GM21526 (cell line): ENCODE results near the gene TRMT2A.

ENCODE experiments used
- ATAC-seq: cut with Tn5 transposase; IDR thresholded peaks from one replicate; pipeline ENCODE4 v1.9.1; 2021; ENCODE audit warnings: moderate library complexity; ENCODE audit not compliant: unreplicated experiment, low FRiP score

Gene TRMT2A

GRCh38 chr22:20123366-20124082, 6.5 kb upstream of the TRMT2A start:
- no peak for ATAC-seq

DNA sequence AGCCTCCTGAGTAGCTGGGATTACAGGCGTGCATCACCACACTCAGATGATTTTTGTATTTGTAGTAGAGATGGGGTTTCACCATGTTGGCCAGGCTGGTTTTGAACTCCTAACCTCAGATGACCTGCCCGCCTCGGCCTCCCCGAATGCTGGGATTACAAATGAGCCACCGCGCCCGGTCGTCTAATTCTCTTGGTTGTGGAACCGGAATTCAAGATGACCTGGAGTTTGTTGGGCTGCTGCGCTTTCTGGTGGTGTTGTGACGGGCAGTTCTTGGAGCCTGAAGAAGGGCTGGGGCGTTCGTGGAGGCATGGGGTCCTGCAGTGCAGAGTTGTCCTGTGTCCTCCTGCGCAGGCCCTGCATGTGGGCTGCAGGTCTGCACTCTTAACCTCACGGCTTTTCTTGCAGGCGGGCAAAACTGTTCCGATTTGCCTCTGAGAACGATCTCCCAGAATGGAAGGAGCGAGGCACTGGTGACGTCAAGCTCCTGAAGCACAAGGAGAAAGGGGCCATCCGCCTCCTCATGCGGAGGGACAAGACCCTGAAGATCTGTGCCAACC, 4.9 kb upstream of the TRMT2A start:
- no peak for ATAC-seq

GRCh38 chr22:20118300-20119020, 1.4 kb upstream of the TRMT2A start:
- ATAC-seq = no peak

DNA sequence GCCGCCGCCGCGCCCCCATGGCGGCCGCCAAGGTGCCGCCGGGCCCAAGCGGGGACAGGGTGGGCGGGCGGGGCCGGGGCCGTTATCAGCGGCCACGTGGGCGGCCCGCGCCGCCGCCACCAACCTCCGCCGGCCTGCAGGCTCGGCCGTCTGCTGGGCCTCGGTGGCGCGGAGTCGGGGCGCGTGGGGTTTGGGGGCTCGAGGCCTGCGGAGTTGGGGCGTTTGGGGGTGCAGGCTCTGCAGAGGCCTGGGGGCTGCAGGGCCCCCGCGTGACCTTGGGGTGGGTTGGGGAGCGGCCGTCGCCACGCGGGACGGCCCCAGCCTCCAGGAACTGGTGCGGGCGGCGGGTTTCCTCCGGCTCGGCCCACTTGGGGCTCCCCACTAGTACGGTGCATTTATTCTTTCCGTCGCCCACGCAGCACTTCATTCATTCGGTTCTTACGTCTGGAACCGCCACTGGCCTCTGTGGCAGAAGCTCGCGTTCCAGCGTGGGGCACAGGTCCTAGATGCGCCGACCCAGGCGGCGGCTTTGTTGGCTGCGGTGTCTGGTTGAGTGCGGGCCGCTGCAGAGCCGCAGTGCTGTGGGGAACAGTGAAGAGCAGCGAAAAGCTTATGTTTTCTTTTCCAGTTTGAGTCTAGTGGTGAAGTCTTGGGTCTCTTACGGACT, 740 bp upstream of the TRMT2A start:
- ATAC-seq = peak; percentile 13

DNA sequence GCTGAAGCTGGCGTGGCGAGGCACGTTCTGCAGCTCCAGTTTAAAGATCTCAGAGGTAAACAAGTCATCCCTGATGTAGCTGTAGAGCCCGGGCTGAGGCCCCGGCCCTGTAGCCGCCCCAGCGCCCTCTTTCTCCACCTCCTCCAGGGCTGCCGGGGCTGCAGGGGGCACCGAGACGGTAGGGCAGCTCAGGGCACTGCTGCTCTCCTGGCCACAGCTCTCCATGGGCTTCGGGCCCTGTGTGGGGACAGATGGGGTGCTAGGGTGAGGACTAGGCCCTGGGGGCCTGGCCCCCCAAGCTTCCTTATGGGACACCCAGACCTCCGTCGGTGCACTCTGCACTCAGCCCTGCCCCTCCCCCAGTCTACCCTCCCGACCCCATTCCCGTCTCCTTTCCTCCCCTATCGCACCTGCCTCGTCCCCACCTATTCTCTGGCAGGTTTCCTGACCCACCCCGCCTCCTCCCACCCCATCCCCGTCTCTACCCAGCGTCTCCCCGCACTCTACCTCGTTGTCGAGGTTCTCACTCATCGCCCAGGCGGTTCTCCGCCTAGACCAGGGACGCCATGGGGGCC, 563 bp downstream of the TRMT2A start:
- no peak for ATAC-seq

GRCh38 chr22:20115691-20116375, 1.2 kb downstream of the TRMT2A start, which contains the start of gene RANBP1:
Gene RANBP1, plus strand, starts transcription at chr22:20116104. Its CDS starts 81 bp downstream, at chr22:20116185.
- no peak for ATAC-seq

DNA sequence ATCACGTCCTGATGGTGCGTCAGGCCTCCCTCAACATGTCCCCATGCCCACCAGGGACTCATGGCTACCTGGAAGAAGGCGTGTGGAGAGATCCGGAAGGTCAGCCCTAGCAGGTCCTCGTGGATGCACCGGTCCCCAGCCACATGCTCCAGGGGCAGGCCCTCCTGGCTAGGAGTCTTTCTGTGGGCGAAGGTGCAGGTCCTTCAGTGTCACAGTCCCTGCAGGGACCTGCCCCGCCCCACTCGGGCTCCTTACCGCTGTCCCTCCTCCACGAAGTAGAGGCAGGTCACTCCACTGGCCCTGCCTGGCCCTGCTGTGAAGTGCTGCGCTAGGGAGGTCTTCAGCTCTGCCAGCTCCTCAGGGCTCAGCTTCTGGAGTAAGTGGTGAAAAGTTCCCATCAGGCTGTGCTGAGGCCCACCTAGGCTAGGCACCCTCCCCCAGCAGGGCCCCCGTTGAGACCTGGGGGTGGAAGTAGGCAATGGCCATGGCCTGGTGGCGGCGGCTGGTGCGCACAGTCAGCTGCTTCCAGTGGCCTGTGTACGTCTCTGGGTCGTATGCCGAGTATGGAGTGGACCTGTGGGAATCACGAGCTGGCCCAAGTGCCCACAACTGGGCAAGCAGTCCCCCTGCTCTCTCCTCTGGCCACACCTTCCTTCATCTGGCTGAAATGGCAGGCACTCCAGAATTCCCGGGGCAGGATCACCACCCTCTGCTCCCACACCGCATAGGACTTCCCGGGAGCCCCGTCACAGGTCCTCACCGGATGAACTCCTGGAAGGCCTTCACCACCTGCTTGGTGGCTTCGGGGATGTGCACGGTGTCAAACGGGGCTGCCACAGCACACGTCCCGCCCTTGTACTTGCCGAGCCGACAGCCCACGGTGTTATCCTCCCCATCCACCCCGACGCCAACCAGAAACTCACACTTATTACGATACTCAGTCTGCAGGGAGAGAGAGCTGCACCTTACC, 2.2 kb downstream of the TRMT2A start:
- ATAC-seq = no peak

DNA sequence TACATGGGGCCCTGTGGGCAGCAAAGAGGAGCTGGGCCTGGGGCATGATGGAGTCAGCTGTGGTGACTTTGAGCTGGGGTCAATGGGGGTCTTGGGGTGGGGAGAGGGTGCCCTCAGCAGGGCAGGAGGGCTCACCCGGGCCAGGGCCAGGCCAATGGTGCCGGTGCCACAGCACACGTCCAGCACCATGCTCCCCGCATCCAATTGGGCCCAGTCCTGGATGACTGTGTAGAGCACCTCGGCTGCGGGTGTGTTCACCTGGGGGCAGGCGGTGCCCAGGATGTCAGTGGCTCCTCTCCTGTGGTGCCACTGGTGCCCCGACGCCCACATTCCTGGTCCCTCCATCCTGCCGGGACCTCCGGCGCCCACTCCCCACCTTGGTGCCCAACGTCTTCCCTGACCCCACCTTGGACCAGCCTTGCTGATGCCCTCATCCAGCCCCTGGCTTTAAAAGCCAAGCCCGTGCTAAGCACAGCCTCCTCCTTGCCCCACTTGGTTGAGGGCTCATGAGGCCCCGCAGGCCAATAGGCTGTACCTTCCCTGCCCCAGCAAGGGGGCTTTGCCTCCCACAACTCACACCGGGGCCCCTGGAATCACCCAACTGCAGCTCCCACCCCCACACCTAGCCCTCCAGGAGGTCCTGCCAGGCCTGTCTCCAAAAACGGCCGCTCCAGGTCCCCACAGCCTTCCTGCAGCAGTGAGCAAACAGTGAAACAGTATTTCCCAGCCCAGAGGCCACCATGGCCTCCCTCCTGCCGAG, 3.3 kb downstream of the TRMT2A start:
- ATAC-seq = no peak

GRCh38 chr22:20112623-20113511, 4.2 kb downstream of the TRMT2A start:
- ATAC-seq = no peak

- ATAC-seq = no peak
Observed at GRCh38 chr22:20111689-20112622, 5.1 kb downstream of the TRMT2A start.

DNA sequence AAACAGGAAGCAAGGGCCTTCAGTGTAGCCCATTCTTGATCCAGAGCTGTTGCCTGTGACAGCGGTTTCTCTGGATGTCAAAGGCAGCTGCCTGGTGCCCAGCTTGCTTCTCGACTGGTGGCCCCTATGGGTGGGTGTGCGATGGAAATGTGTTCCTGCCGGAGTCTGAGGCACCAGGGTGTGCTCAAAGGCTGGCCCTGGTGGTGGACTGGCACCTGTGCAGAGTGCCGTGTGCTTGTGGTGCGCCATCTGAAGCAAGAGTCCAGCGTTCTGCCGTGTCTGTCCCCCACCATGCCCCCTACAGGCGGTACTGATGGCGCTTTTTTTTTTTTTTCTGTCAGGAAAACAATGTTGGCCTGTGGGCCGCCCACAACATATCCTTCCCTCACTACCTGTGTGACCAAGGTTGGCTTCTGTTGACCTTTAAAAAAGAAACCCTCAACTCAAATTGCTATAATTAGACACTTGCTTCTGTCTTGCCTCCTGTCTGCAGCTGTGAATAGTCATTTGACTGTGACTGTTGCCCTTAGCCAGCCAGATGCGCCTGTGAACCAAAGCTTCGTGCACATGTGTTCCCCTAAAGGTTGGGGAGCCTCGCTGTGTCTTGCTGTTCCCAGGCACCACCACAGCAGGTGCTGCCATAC, 5.9 kb downstream of the TRMT2A start:
- ATAC-seq = no peak

- no peak for ATAC-seq
Observed at GRCh38 chr22:20110359-20110985, 6.6 kb downstream of the TRMT2A start.

- no peak for ATAC-seq
Observed at GRCh38 chr22:20109411-20110358, 7.3 kb downstream of the TRMT2A start.

DNA sequence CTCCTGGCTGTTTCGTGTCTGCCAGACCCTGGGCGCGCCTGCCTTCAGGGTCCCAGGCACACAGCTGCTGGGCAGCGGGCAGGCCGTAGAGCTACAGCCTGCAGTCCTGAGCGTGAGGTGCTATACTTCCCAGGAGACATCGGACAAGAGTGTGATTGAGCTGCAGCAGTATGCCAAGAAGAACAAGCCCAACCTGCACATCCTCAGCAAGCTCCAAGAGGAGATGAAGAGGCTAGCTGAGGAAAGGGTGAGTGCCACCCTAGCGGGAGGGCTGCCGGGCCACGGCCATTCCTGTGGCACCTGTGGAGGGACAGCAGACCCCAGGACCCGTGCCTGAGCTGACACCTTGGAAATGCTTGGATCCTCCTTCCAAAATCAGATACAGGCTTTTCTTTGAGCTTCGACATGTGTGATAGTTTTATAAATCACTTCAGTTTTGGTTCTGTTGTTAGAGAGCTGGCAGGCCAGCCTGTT, 8.2 kb downstream of the TRMT2A start:
- no peak for ATAC-seq
